Mesenchymal stem cell (in vitro differentiated cells and primary cell): ENCODE measurements around the gene DPP3.

Experiments used
- DNase-seq: peaks from one replicate; pipeline ENCODE4 v3.0.0-alpha.2; 2013
- H2AFZ ChIP-seq: one replicate; pipeline ENCODE4 v1.6.1; 2013; ENCODE audit warnings: low read depth, mild to moderate bottlenecking, control low read depth, inconsistent platforms, low read length, moderate library complexity
- H2AK5ac ChIP-seq: 2 replicates; pipeline ENCODE4 v1.6.1; 2013; ENCODE audit warnings: low read length, moderate library complexity, mild to moderate bottlenecking, inconsistent platforms; ENCODE audit not compliant: severe bottlenecking
- H2BK120ac ChIP-seq: one replicate; pipeline ENCODE4 v1.6.1; 2013; ENCODE audit warnings: low read depth, mild to moderate bottlenecking, inconsistent platforms, low read length, moderate library complexity
- H2BK12ac ChIP-seq, 2 experiments: one replicate each; pipeline ENCODE4 v1.6.1; 2013; ENCODE audit warnings: inconsistent platforms in 2 of 2, low read length in 2 of 2, mild to moderate bottlenecking in 2 of 2, moderate library complexity in 2 of 2, control low read depth in 1 of 2
- H2BK15ac ChIP-seq: one replicate; pipeline ENCODE4 v1.6.1; 2013; ENCODE audit warnings: mild to moderate bottlenecking, low read depth, inconsistent platforms; ENCODE audit not compliant: poor library complexity, severe bottlenecking
- H2BK5ac ChIP-seq: 2 replicates; pipeline ENCODE4 v1.6.1; 2013; ENCODE audit warnings: low read depth, mild to moderate bottlenecking, low read length, control low read depth, inconsistent platforms; ENCODE audit not compliant: poor library complexity, severe bottlenecking
- H3K14ac ChIP-seq, 2 experiments: one replicate each; pipeline ENCODE4 v1.6.1; 2013; ENCODE audit warnings: inconsistent platforms in 2 of 2, low read length in 2 of 2, control low read depth in 1 of 2, mild to moderate bottlenecking in 1 of 2, moderate library complexity in 1 of 2
- H3K18ac ChIP-seq, 2 experiments: one replicate each; pipeline ENCODE4 v1.6.1; 2013; ENCODE audit warnings: inconsistent platforms in 2 of 2, low read length in 2 of 2, control low read depth in 1 of 2, low read depth in 1 of 2, mild to moderate bottlenecking in 1 of 2
- H3K23ac ChIP-seq, 2 experiments: one replicate each; pipeline ENCODE4 v1.6.1; 2013; ENCODE audit warnings: inconsistent platforms in 2 of 2, low read length in 2 of 2, mild to moderate bottlenecking in 2 of 2, moderate library complexity in 2 of 2, control low read depth in 1 of 2
- H3K27ac ChIP-seq: 2 replicates; pipeline ENCODE4 v1.5.1; 2013; ENCODE audit warnings: mild to moderate bottlenecking, moderate library complexity, low read length, control low read depth, inconsistent platforms; ENCODE audit not compliant: poor library complexity, severe bottlenecking
- H3K27me3 ChIP-seq, 2 experiments: 2 replicates each; pipeline versions ENCODE4 v1.6.1 to v1.7.0; 2013; ENCODE audit warnings: low read length in 2 of 2, mild to moderate bottlenecking in 2 of 2, moderate library complexity in 2 of 2, control low read depth in 1 of 2, inconsistent platforms in 1 of 2; ENCODE audit not compliant: control insufficient read depth in 1 of 2, insufficient read depth in 1 of 2
- H3K36me3 ChIP-seq, 2 experiments: 2 replicates each; pipeline versions ENCODE4 v1.6.1 to v1.7.0; 2013; ENCODE audit warnings: low read length in 2 of 2, control low read depth in 1 of 2, inconsistent platforms in 1 of 2, low read depth in 1 of 2, mild to moderate bottlenecking in 1 of 2; ENCODE audit not compliant: insufficient read depth in 2 of 2, control insufficient read depth in 1 of 2
- H3K4ac ChIP-seq, 2 experiments: one replicate each; pipeline ENCODE4 v1.6.1; 2013; ENCODE audit warnings: inconsistent platforms in 2 of 2, low read length in 2 of 2, mild to moderate bottlenecking in 2 of 2, moderate library complexity in 2 of 2, control low read depth in 1 of 2, low read depth in 1 of 2
- H3K4me1 ChIP-seq: 2 replicates; pipeline ENCODE4 v1.6.1; 2013; ENCODE audit warnings: low read depth, low read length, control low read depth; ENCODE audit not compliant: control insufficient read depth, insufficient read depth
- H3K4me2 ChIP-seq: 2 replicates; pipeline ENCODE4 v1.6.1; 2013; ENCODE audit warnings: low read length, mild to moderate bottlenecking, inconsistent platforms; ENCODE audit not compliant: poor library complexity, severe bottlenecking
- H3K4me3 ChIP-seq, 2 experiments: 2 replicates each; pipeline versions ENCODE4 v1.5.1 to v1.7.0; 2013; ENCODE audit warnings: low read length in 2 of 2, mild to moderate bottlenecking in 2 of 2, control low read depth in 1 of 2, low read depth in 1 of 2; ENCODE audit not compliant: insufficient read depth in 1 of 2
- H3K79me1 ChIP-seq: replicated peaks from 2 replicates; pipeline ENCODE4 v1.6.1; 2013; ENCODE audit warnings: mild to moderate bottlenecking, control low read depth, low read length, inconsistent platforms; ENCODE audit not compliant: poor library complexity, severe bottlenecking
- H3K9ac ChIP-seq: 2 replicates; pipeline ENCODE4 v1.7.0; 2013; ENCODE audit warnings: mild to moderate bottlenecking, low read length, moderate library complexity
- H3K9me3 ChIP-seq: 2 replicates; pipeline ENCODE4 v1.7.0; 2013; ENCODE audit warnings: mild to moderate bottlenecking, low read length; ENCODE audit not compliant: control insufficient read depth
- H4K8ac ChIP-seq: one replicate; pipeline ENCODE4 v1.6.1; 2013; ENCODE audit warnings: inconsistent platforms, mild to moderate bottlenecking, low read length, moderate library complexity
- H4K91ac ChIP-seq: one replicate; pipeline ENCODE4 v1.6.1; 2013; ENCODE audit warnings: mild to moderate bottlenecking, low read length, inconsistent platforms
- WGBS: methylation state at CpG from one replicate; pipeline ENCODE4 v1.1.7; 2013; ENCODE audit warnings: mixed read lengths; 5-methylcytosine and 5-hydroxymethylcytosine counted together

The DPP3 gene

DNA sequence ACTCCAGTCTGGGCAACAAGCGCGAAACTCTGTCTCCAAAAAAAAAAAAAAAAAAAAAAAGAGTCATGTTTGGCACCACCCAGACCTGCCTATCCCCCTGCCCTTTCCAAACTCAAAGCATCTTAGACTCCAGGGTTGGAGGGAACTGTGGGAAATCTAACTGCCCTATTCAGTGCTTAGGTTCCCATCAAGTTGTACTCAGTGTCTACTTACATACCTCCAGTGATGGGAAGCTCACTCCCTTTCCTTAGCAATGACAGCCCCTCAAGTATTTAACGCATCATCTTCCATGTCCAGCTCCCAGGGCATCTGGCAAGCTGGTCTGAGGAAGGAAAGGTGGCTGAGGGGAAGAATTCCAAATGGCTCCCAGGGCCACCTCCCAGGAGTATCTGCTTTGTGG is 69.5 kb downstream of the DPP3 start:
- no peak overlapping the region for H2BK120ac ChIP-seq
- no peak for DNase-seq
- H4K8ac ChIP-seq = no peak overlapping the region
- H3K4me3 ChIP-seq = no peak overlapping the region
- WGBS = 89% methylated on average over 3 of the region's 3 CpGs
- no peak overlapping the region for H3K23ac ChIP-seq
- H3K27me3 ChIP-seq = peaks cover 5 to 36% of the 10 kb centered on the region in 2 experiments
- no peak overlapping the region for H2AFZ ChIP-seq
- no peak overlapping the region for H2BK12ac ChIP-seq
- H3K14ac ChIP-seq = no peak overlapping the region
- no peak overlapping the region for H3K18ac ChIP-seq
- H3K4me2 ChIP-seq = no peak overlapping the region
- no peaks in the 10 kb centered on the region for H3K9me3 ChIP-seq
- H4K91ac ChIP-seq = no peak overlapping the region
- no peak overlapping the region for H2BK5ac ChIP-seq
- H3K36me3 ChIP-seq = no peaks in the 10 kb centered on the region
- no peaks in the 10 kb centered on the region for H3K79me1 ChIP-seq
- H3K4ac ChIP-seq = no peak overlapping the region
- peaks cover 14% of the 10 kb centered on the region for H3K4me1 ChIP-seq
- H3K27ac ChIP-seq = no peak overlapping the region
- H2AK5ac ChIP-seq = no peak overlapping the region
- H2BK15ac ChIP-seq = no peak overlapping the region
- no peak overlapping the region for H3K9ac ChIP-seq

- Histone ChIP-seq H3K79me1 (no peaks in the 10 kb centered on the region), H3K4me3 (no peak overlapping the region), H2AFZ (no peak overlapping the region), H3K9me3 (no peaks in the 10 kb centered on the region), H3K4ac (no peak overlapping the region), H2BK12ac (no peak overlapping the region), H3K4me2 (no peak overlapping the region), H2AK5ac (no peak overlapping the region), H3K4me1 (peaks cover 11% of the 10 kb centered on the region), H3K27me3 (peaks cover 5 to 41% of the 10 kb centered on the region in 2 experiments), H3K9ac (no peak overlapping the region), H3K23ac (no peak overlapping the region), H3K14ac (no peak overlapping the region), H2BK15ac (no peak overlapping the region), H2BK5ac (no peak overlapping the region), H4K91ac (no peak overlapping the region), H4K8ac (no peak overlapping the region), H3K36me3 (no peaks in the 10 kb centered on the region), H2BK120ac (no peak overlapping the region), H3K27ac (no peak overlapping the region), H3K18ac (no peak overlapping the region)
- no peak for DNase-seq
- WGBS = 77% methylated on average over 4 of the region's 4 CpGs
Observed at GRCh38 chr11:66550887-66551286, 70.7 kb downstream of the DPP3 start.

- no peak overlapping the region for H4K91ac ChIP-seq
- H3K18ac ChIP-seq = no peak overlapping the region
- no peak overlapping the region for H2AK5ac ChIP-seq
- no peak overlapping the region for H3K4ac ChIP-seq
- H2AFZ ChIP-seq = no peak overlapping the region
- peaks cover 11 to 43% of the 10 kb centered on the region in 2 experiments for H3K27me3 ChIP-seq
- H3K14ac ChIP-seq = no peak overlapping the region
- no peaks in the 10 kb centered on the region for H3K9me3 ChIP-seq
- H4K8ac ChIP-seq = no peak overlapping the region
- no peaks in the 10 kb centered on the region for H3K36me3 ChIP-seq
- DNase-seq = no peak
- WGBS = 86% methylated on average over 5 of the region's 5 CpGs
- no peak overlapping the region for H3K4me3 ChIP-seq
- H3K4me2 ChIP-seq = no peak overlapping the region
- H3K9ac ChIP-seq = no peak overlapping the region
- no peak overlapping the region for H2BK120ac ChIP-seq
- no peak overlapping the region for H3K27ac ChIP-seq
- no peaks in the 10 kb centered on the region for H3K79me1 ChIP-seq
- H2BK5ac ChIP-seq = no peak overlapping the region
- no peak overlapping the region for H2BK15ac ChIP-seq
- H2BK12ac ChIP-seq = no peak overlapping the region
- no peak overlapping the region for H3K23ac ChIP-seq
- H3K4me1 ChIP-seq = no peaks in the 10 kb centered on the region
Observed at GRCh38 chr11:66554602-66555001, 74.4 kb downstream of the DPP3 start.

GRCh38 chr11:66555416-66555815 is 75.2 kb downstream of the DPP3 start:
- Histone ChIP-seq H3K14ac (no peak overlapping the region), H2AFZ (no peak overlapping the region), H3K4me3 (no peak overlapping the region), H4K91ac (no peak overlapping the region), H3K79me1 (no peaks in the 10 kb centered on the region), H3K18ac (no peak overlapping the region), H3K9ac (no peak overlapping the region), H3K27me3 (peaks cover 15 to 39% of the 10 kb centered on the region in 2 experiments), H3K9me3 (no peaks in the 10 kb centered on the region), H3K23ac (no peak overlapping the region), H2BK120ac (no peak overlapping the region), H4K8ac (no peak overlapping the region), H2BK12ac (no peak overlapping the region), H3K27ac (no peak overlapping the region), H3K4me1 (no peaks in the 10 kb centered on the region), H3K4ac (no peak overlapping the region), H2BK15ac (no peak overlapping the region), H2BK5ac (no peak overlapping the region), H3K4me2 (no peak overlapping the region), H3K36me3 (no peaks in the 10 kb centered on the region), H2AK5ac (no peak overlapping the region)
- 49% methylated on average over 3 of the region's 3 CpGs for WGBS
- no peak for DNase-seq
